ENCODE results near the gene OLFM1.

OLFM1 gene

DNA sequence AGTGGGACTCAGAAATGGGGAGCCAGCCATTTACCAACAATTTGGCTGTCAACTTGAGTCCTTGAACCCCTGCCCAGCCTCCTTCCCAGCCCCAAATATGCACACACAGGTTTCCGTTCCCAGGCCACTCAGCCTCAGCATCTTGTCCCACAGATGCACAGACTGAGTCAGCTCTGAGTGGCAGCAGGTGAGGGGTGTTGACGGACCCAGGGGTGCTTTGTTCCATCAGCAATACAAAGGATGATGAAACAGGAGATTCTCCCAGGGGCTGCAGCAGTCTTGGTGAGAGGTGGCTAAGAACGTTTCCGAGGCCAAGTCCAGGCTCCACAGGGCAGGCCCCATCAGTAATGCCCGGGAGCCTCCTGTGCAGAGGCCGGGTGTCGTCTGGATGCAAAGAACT, 4.9 kb upstream of the OLFM1 start:
- DNase-seq, result no peak
- Histone ChIP-seq H3K27ac (ENCODE audit: insufficient read depth, low read length, poor library complexity, severe bottlenecking) (no peak overlapping the region), H3K36me3 (ENCODE audit: control insufficient read depth, insufficient read depth, low read length) (no peaks in the 10 kb centered on the region), H3K27me3 (replicated peaks; ENCODE audit: control insufficient read depth, insufficient read depth, low read length, poor library complexity, severe bottlenecking) (peaks cover 4% of the 10 kb centered on the region), H3K4me3 (ENCODE audit: insufficient read depth, low read depth, low read length, poor library complexity, severe bottlenecking) (no peak overlapping the region), H3K4me1 (ENCODE audit: control insufficient read depth, insufficient read depth, low read length, poor library complexity, severe bottlenecking) (no peaks in the 10 kb centered on the region), H3K9me3 (ENCODE audit: control insufficient read depth, low read length) (no peaks in the 10 kb centered on the region)

GRCh38 chr9:135083241-135083810, 4.1 kb upstream of the OLFM1 start:
- peaks cover 4% of the 10 kb centered on the region for H3K27me3 ChIP-seq (replicated peaks; ENCODE audit: control insufficient read depth, insufficient read depth, low read length, poor library complexity, severe bottlenecking)
- no peaks in the 10 kb centered on the region for H3K36me3 ChIP-seq (ENCODE audit: control insufficient read depth, insufficient read depth, low read length)
- H3K27ac ChIP-seq (ENCODE audit: insufficient read depth, low read length, poor library complexity, severe bottlenecking), result no peak overlapping the region
- no peak overlapping the region for H3K4me3 ChIP-seq (ENCODE audit: insufficient read depth, low read depth, low read length, poor library complexity, severe bottlenecking)
- no peaks in the 10 kb centered on the region for H3K9me3 ChIP-seq (ENCODE audit: control insufficient read depth, low read length)
- DNase-seq, result no peak
- H3K4me1 ChIP-seq (ENCODE audit: control insufficient read depth, insufficient read depth, low read length, poor library complexity, severe bottlenecking), result no peaks in the 10 kb centered on the region

- Histone ChIP-seq H3K27ac (ENCODE audit: insufficient read depth, low read length, poor library complexity, severe bottlenecking) (no peak overlapping the region), H3K4me1 (ENCODE audit: control insufficient read depth, insufficient read depth, low read length, poor library complexity, severe bottlenecking) (no peaks in the 10 kb centered on the region), H3K9me3 (ENCODE audit: control insufficient read depth, low read length) (no peaks in the 10 kb centered on the region), H3K36me3 (ENCODE audit: control insufficient read depth, insufficient read depth, low read length) (no peaks in the 10 kb centered on the region), H3K4me3 (ENCODE audit: insufficient read depth, low read depth, low read length, poor library complexity, severe bottlenecking) (no peak overlapping the region), H3K27me3 (replicated peaks; ENCODE audit: control insufficient read depth, insufficient read depth, low read length, poor library complexity, severe bottlenecking) (peaks cover 4% of the 10 kb centered on the region)
- no peak for DNase-seq
Observed at GRCh38 chr9:135083831-135084230, 3.6 kb upstream of the OLFM1 start.

DNA sequence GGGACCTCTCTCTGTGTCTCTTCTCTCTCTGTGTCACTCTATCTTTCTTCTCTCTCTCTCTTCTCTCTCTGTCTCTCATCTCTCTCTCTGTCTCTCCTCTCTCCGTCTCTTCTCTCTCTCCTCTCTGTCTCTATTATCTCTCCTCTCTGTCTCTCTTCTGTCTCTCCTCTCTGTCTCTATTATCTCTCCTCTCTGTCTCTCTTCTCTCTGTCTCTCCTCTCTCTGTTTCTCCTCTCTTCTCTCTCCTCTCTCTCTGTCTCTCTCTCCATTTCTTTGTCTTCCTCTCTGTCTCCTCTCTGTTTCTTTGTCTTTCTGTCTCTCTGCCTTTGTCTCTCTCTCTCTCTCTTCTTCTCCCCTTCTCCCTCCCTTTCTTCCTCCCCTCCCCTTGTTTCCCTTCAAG, 3.2 kb upstream of the OLFM1 start:
- Histone ChIP-seq H3K27me3 (replicated peaks; ENCODE audit: control insufficient read depth, insufficient read depth, low read length, poor library complexity, severe bottlenecking) (peaks cover 4% of the 10 kb centered on the region), H3K4me3 (ENCODE audit: insufficient read depth, low read depth, low read length, poor library complexity, severe bottlenecking) (no peak overlapping the region), H3K4me1 (ENCODE audit: control insufficient read depth, insufficient read depth, low read length, poor library complexity, severe bottlenecking) (no peaks in the 10 kb centered on the region), H3K9me3 (ENCODE audit: control insufficient read depth, low read length) (no peaks in the 10 kb centered on the region), H3K36me3 (ENCODE audit: control insufficient read depth, insufficient read depth, low read length) (no peaks in the 10 kb centered on the region), H3K27ac (ENCODE audit: insufficient read depth, low read length, poor library complexity, severe bottlenecking) (no peak overlapping the region)
- no peak for DNase-seq

DNA sequence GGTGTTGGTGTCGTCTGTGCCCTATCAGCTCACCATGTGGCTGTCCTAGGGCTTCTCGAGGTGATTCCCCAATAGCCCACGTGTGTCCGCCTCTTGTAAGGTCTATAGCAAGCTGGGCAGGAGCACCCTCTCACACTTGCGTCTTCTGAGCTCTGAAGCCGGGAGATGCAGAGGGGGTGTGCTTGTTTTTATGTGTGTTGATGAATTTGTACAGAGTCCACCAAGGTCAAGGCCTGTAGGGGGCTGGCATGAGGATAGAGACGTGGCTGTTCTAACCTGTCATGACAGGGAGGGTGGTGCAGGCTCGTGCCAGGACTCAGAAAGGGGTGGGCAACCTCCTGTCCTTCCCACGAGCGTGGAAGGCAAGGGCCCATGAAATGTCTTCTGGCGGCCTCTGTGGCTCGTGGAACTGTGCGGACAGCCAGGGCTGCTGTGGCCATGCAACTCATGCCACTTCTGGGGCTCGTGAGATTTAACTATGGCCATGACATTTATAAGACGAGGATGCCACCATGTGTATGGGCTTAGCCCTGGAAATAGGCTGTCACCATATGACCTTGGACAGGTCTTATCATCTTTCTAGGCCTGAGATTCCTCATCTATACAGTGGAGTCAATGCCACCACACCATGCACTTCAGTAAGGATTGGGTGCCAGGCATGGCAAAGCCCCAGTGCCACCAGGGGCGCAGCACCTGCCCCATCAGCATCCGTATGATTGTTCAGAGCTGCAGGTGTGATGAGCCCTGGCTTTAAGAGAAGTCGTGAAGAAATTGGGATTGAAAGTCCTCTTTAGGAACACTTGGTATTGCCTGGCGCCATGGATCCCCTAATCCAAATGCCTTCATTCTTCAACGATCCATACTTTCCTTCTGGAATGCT, 2.3 kb upstream of the OLFM1 start:
- Histone ChIP-seq H3K27me3 (replicated peaks; ENCODE audit: control insufficient read depth, insufficient read depth, low read length, poor library complexity, severe bottlenecking) (peaks cover 4% of the 10 kb centered on the region), H3K36me3 (ENCODE audit: control insufficient read depth, insufficient read depth, low read length) (no peaks in the 10 kb centered on the region), H3K9me3 (ENCODE audit: control insufficient read depth, low read length) (no peaks in the 10 kb centered on the region), H3K4me3 (ENCODE audit: insufficient read depth, low read depth, low read length, poor library complexity, severe bottlenecking) (no peak overlapping the region), H3K27ac (ENCODE audit: insufficient read depth, low read length, poor library complexity, severe bottlenecking) (no peak overlapping the region), H3K4me1 (ENCODE audit: control insufficient read depth, insufficient read depth, low read length, poor library complexity, severe bottlenecking) (no peaks in the 10 kb centered on the region)
- no peak for DNase-seq

GRCh38 chr9:135085830-135086546, 1.5 kb upstream of the OLFM1 start:
- Histone ChIP-seq H3K4me1 (ENCODE audit: control insufficient read depth, insufficient read depth, low read length, poor library complexity, severe bottlenecking) (no peaks in the 10 kb centered on the region), H3K4me3 (ENCODE audit: insufficient read depth, low read depth, low read length, poor library complexity, severe bottlenecking) (no peak overlapping the region), H3K36me3 (ENCODE audit: control insufficient read depth, insufficient read depth, low read length) (no peaks in the 10 kb centered on the region), H3K9me3 (ENCODE audit: control insufficient read depth, low read length) (no peaks in the 10 kb centered on the region), H3K27me3 (replicated peaks; ENCODE audit: control insufficient read depth, insufficient read depth, low read length, poor library complexity, severe bottlenecking) (peaks cover 4% of the 10 kb centered on the region), H3K27ac (ENCODE audit: insufficient read depth, low read length, poor library complexity, severe bottlenecking) (no peak overlapping the region)
- no peak for DNase-seq

DNA sequence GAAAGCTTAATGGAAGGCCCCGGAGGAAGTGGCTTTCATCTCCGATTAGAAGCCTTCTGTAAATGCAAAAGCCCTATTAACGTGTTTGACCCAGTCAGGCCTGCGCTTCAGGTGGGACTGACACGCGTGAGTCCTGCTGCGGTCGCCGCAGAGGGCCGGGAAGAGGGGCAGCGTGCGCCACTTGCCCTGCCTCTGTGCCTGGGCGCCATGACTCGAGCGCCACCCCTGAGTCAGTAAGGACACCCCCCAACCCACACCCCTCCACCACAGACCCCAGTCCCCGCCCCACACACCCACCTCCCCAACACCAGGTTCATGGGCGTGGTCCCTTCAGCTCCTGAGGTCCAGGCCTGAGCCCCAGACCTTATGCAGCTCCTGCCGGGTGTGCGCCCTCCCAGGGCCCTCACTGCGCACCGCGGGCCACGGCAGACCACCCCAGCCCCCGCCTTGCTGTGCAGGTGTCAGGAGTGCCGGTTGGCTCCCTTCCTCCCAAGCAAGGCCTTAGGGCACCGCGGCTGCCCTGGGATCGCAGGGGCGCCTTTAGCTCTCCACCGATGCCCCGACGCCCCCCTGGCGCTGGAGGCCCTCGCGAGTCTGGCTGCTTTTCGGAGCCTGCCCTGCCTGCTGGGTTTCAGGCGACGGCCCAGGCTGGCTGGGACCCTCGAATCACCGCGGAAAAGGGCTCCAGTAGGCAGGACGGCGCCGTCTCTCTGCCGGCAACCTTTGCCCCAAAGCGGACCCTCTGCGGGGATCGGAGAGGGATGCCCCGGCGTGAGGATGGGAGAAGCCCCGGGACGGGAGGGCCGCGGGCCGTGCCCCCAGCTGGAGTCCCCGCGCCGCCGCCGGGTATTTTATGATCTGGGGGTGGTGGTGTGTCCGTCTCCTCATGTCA, 625 bp upstream of the OLFM1 start:
- DNase-seq, result no peak
- no peak overlapping the region for H3K27ac ChIP-seq (ENCODE audit: insufficient read depth, low read length, poor library complexity, severe bottlenecking)
- no peaks in the 10 kb centered on the region for H3K36me3 ChIP-seq (ENCODE audit: control insufficient read depth, insufficient read depth, low read length)
- no peaks in the 10 kb centered on the region for H3K4me1 ChIP-seq (ENCODE audit: control insufficient read depth, insufficient read depth, low read length, poor library complexity, severe bottlenecking)
- peaks cover 4% of the 10 kb centered on the region for H3K27me3 ChIP-seq (replicated peaks; ENCODE audit: control insufficient read depth, insufficient read depth, low read length, poor library complexity, severe bottlenecking)
- no peaks in the 10 kb centered on the region for H3K9me3 ChIP-seq (ENCODE audit: control insufficient read depth, low read length)
- H3K4me3 ChIP-seq (ENCODE audit: insufficient read depth, low read depth, low read length, poor library complexity, severe bottlenecking), result no peak overlapping the region

DNA sequence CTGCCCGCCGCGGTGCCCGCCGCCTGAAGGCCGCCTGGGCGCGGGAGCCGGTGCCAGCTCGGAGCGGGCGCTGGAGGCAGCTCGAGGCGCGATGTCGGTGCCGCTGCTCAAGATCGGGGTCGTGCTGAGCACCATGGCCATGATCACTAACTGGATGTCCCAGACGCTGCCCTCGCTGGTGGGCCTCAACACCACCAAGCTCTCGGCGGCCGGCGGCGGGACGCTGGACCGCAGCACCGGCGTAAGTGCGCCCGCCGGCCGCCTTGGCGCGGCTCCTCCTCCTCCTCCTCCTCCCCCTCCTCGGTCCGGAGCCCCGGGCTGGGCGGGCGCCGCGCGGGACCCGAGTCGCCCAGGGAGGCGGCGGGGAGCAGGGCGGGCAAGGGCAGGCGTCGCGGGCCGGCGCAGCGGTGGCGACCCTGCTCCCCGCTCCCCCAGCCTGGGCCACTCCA, 455 bp downstream of the OLFM1 start:
- H3K9me3 ChIP-seq (ENCODE audit: control insufficient read depth, low read length), result no peaks in the 10 kb centered on the region
- no peak for DNase-seq
- H3K4me3 ChIP-seq (ENCODE audit: insufficient read depth, low read depth, low read length, poor library complexity, severe bottlenecking), result no peak overlapping the region
- no peaks in the 10 kb centered on the region for H3K4me1 ChIP-seq (ENCODE audit: control insufficient read depth, insufficient read depth, low read length, poor library complexity, severe bottlenecking)
- H3K36me3 ChIP-seq (ENCODE audit: control insufficient read depth, insufficient read depth, low read length), result no peaks in the 10 kb centered on the region
- no peak overlapping the region for H3K27ac ChIP-seq (ENCODE audit: insufficient read depth, low read length, poor library complexity, severe bottlenecking)
- H3K27me3 ChIP-seq (replicated peaks; ENCODE audit: control insufficient read depth, insufficient read depth, low read length, poor library complexity, severe bottlenecking), result peaks cover 4% of the 10 kb centered on the region

DNA sequence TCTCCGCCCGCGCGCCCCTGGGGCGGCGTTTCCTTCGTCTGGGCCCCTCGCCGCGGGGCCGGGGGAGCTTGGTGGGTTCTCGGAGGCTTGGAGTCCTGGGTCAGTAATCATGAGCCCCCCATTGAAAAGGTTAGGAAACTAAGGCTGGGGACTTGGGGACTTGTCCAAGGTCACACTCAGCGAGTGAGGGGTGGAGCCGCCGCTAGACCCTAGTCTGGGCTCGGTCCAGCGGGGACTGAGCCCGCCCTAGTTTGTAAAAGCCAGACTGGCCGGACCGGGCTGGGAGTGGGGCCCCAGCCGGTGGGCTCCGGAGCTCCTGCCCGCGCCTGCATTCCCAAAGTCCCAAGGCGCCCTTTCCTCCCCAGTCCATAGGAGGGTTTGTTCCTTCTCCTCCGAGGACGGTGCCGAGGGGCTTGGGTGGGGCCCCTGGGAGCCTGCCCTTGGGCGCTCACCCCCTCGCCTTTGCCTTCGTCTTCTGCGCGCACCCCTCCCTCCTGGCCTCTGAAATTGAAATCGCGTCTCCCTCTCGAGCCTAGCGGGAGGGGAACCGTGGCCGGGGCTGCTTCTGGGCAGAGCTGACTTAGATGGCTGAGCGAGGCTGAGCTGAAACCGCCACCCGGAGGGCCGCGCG, 995 bp downstream of the OLFM1 start:
- Histone ChIP-seq H3K27ac (ENCODE audit: insufficient read depth, low read length, poor library complexity, severe bottlenecking) (no peak overlapping the region), H3K27me3 (replicated peaks; ENCODE audit: control insufficient read depth, insufficient read depth, low read length, poor library complexity, severe bottlenecking) (peaks cover 4% of the 10 kb centered on the region), H3K36me3 (ENCODE audit: control insufficient read depth, insufficient read depth, low read length) (no peaks in the 10 kb centered on the region), H3K9me3 (ENCODE audit: control insufficient read depth, low read length) (no peaks in the 10 kb centered on the region), H3K4me3 (ENCODE audit: insufficient read depth, low read depth, low read length, poor library complexity, severe bottlenecking) (no peak overlapping the region), H3K4me1 (ENCODE audit: control insufficient read depth, insufficient read depth, low read length, poor library complexity, severe bottlenecking) (no peaks in the 10 kb centered on the region)
- DNase-seq, result no peak
